ENCODE data around the gene C4A. TPM values are rescaled to one million over a fixed set of nuclear protein-coding genes. Genes with fewer than 3 reads are reported as not detected.

Gene C4A
- total RNA-seq, 1 experiment from 2014 or later = 3.8 TPM

DNA sequence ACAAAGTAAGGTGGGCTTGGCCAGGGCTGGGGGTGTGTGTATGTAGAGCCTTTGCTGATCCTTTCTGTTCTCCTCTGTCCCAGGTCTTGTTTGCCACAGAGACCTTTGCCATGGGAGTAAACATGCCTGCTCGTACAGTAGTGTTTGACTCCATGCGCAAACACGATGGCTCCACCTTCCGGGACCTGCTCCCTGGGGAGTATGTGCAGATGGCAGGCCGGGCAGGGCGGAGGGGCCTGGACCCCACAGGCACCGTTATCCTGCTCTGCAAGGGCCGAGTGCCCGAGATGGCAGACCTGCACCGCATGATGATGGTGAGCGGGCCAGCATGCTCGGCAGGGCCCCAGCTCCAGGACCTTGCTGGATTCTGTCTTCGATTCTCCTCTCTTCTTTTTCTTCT, 16.2 kb upstream of the C4A start:
- Mint-ChIP-seq H3K27me3 (ENCODE audit: low read depth) (no peaks in the 10 kb centered on the region), H3K4me1 (no peaks in the 10 kb centered on the region), H3K36me3 (peaks cover 71% of the 10 kb centered on the region), H3K9me3 (no peaks in the 10 kb centered on the region), H3K4me3 (no peak overlapping the region), H3K27ac (no peak overlapping the region)
- DNase-seq (ENCODE audit: low spot score) (no peak), ATAC-seq (no peak)
- TF ChIP-seq TEAD4 (CRISPR knock-in tag; IDR thresholded peaks at IDR 0.05) (no peak), FOXJ3 (CRISPR knock-in tag; IDR thresholded peaks at IDR 0.05; ENCODE audit: borderline replicate concordance) (no peak), GTF2I (CRISPR knock-in tag; conservative IDR thresholded peaks at IDR 0.05) (no peak), KAT7 (CRISPR knock-in tag; IDR thresholded peaks at IDR 0.05; ENCODE audit: borderline replicate concordance) (no peak), CBFB (CRISPR knock-in tag; IDR thresholded peaks at IDR 0.05; ENCODE audit: low read depth) (no peak), OVOL2 (CRISPR knock-in tag; IDR thresholded peaks at IDR 0.05; ENCODE audit: borderline replicate concordance) (no peak), ATF3 (CRISPR knock-in tag; conservative IDR thresholded peaks at IDR 0.05) (no peak), ZNF281 (CRISPR knock-in tag; IDR thresholded peaks at IDR 0.05) (no peak), RORB (CRISPR knock-in tag; IDR thresholded peaks at IDR 0.05) (no peak), ATF2 (CRISPR knock-in tag; IDR thresholded peaks at IDR 0.05; ENCODE audit: borderline replicate concordance, low read depth) (no peak), ZNF396 (CRISPR knock-in tag; IDR thresholded peaks at IDR 0.05; ENCODE audit: borderline replicate concordance) (no peak), ZNF317 (CRISPR knock-in tag; IDR thresholded peaks at IDR 0.05; ENCODE audit: borderline replicate concordance, low read depth) (no peak), IRF1 (CRISPR knock-in tag; IDR thresholded peaks at IDR 0.05) (no peak)
- TF ChIP-seq, protein P1, sequence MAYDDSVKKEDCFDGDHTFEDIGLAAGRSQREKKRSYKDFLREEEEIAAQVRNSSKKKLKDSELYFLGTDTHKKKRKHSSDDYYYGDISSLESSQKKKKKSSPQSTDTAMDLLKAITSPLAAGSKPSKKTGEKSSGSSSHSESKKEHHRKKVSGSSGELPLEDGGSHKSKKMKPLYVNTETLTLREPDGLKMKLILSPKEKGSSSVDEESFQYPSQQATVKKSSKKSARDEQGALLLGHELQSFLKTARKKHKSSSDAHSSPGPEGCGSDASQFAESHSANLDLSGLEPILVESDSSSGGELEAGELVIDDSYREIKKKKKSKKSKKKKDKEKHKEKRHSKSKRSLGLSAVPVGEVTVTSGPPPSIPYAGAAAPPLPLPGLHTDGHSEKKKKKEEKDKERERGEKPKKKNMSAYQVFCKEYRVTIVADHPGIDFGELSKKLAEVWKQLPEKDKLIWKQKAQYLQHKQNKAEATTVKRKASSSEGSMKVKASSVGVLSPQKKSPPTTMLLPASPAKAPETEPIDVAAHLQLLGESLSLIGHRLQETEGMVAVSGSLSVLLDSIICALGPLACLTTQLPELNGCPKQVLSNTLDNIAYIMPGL (CRISPR knock-in tag; IDR thresholded peaks at IDR 0.05) = no peak
- ChIA-PET POLR2A (no interaction called here), CTCF (no interaction called here)

GRCh38 chr6:31966506-31966905, 15.4 kb upstream of the C4A start:
- H3K27ac Mint-ChIP-seq = no peak overlapping the region
- POLR2A ChIA-PET = interaction anchor here (0.7 kb wide), 1 partner anchor 184 kb away, joined by 3 read pairs; no protein-coding TSS in a partner anchor

More at GRCh38 chr6:31966506-31966905, 15.4 kb upstream of the C4A start:
- no peaks in the 10 kb centered on the region for H3K27me3 Mint-ChIP-seq (ENCODE audit: low read depth)
- CTCF ChIA-PET = interaction anchor here (1.8 kb wide), 1 partner anchor 14 kb away, joined by 6 read pairs; no protein-coding TSS in a partner anchor
- H3K4me1 Mint-ChIP-seq = no peaks in the 10 kb centered on the region
- H3K36me3 Mint-ChIP-seq = peaks cover 63% of the 10 kb centered on the region
- TF ChIP-seq CBFB (CRISPR knock-in tag; IDR thresholded peaks at IDR 0.05; ENCODE audit: low read depth) = no peak
- H3K9me3 Mint-ChIP-seq = no peaks in the 10 kb centered on the region
- no peak for DNase-seq (ENCODE audit: low spot score)
- no peak for ATAC-seq
- no peak overlapping the region for H3K4me3 Mint-ChIP-seq

Data from WTC11 (cell line).